Parathyroid adenoma (tissue), 2 donors: Measurements from ENCODE around the gene RHO.

Source experiments
- H2AFZ ChIP-seq: fragments of 300-600 bp; sonication (generic); one replicate; pipeline ENCODE4 v1.7.0; 2017; ENCODE audit warnings: antibody characterized with exemption, mild to moderate bottlenecking
- H3K27ac ChIP-seq: fragments of 300-600 bp; sonication (generic); one replicate; pipeline ENCODE4 v1.7.0; 2017
- H3K27me3 ChIP-seq: fragments of 300-600 bp; sonication (generic); one replicate; pipeline ENCODE4 v1.7.0; 2017; ENCODE audit warnings: low read length; ENCODE audit not compliant: control insufficient read depth, insufficient read depth
- H3K36me3 ChIP-seq: fragments of 300-600 bp; sonication (generic); one replicate; pipeline ENCODE4 v1.7.0; 2017; ENCODE audit warnings: low read length; ENCODE audit not compliant: control insufficient read depth, insufficient read depth
- H3K4me1 ChIP-seq: fragments of 300-600 bp; sonication (generic); one replicate; pipeline ENCODE4 v1.7.0; 2017; ENCODE audit warnings: control low read depth
- H3K4me2 ChIP-seq: fragments of 300-600 bp; sonication (generic); one replicate; pipeline ENCODE4 v1.7.0; 2017; ENCODE audit warnings: low read length
- H3K4me3 ChIP-seq: fragments of 300-600 bp; sonication (generic); one replicate; pipeline ENCODE4 v1.7.0; 2017; ENCODE audit warnings: low read depth, low read length
- H3K79me2 ChIP-seq: fragments of 300-600 bp; sonication (generic); one replicate; pipeline ENCODE4 v1.7.0; 2017; ENCODE audit warnings: control low read depth
- H3K9ac ChIP-seq: fragments of 300-600 bp; sonication (generic); one replicate; pipeline ENCODE4 v1.7.0; 2017; ENCODE audit warnings: mild to moderate bottlenecking
- H3K9me3 ChIP-seq: fragments of 300-600 bp; sonication (generic); one replicate; pipeline ENCODE4 v1.7.0; 2017; ENCODE audit warnings: low read length; ENCODE audit not compliant: control insufficient read depth
- TF ChIP-seq, protein P1 (sequence below): fragments of 300-600 bp; sonication (generic); IDR thresholded peaks from one replicate; pipeline ENCODE4 v1.7.0; 2017; ENCODE audit warnings: antibody characterized with exemption, mild to moderate bottlenecking
- donor health status: primary hyperparathyroidism.

The RHO gene

DNA sequence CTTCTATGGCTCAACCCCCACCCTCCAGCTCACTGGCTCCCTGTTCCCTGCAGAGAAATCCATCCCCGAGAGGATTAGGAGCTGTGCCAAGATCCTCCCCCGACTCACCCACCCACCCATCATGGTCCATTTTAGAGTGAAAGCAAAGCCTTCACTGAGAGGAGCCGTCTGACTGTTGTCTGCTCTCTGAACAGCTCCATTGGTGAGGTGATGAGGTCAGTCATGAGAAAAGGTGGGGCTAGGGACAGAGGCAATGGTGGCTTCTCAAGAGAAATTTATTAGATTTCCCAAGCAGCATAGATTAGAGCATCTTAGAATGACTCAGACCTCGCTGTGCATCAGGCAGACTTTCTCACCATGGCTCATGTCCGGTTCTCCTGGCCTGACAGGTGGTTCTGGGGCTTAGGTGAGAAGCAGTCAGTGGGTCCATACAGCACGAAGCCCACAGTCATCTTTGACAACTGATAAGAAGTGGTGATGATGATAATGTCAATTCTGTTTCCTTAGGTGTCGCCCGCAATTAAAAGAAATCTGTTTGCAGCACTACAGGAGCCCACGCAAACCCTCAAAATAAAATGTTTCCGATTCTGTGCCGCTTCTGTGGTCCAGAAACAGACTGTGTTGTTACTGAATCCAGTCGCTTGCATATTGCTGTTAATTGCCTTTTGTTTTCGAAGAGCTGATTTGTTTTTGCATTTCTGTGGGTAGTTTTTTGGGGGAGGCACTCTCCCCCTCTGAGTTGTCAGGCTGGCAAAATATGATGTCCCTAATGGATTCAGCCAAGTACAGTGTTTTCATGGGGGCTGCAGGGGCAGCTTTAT is 24.8 kb upstream of the RHO start:
- H3K4me1 ChIP-seq: no peaks in the 10 kb centered on the region
- H3K4me3 ChIP-seq: no peak overlapping the region
- no peaks in the 10 kb centered on the region for H3K36me3 ChIP-seq
- H3K9me3 ChIP-seq: no peaks in the 10 kb centered on the region
- H3K9ac ChIP-seq: no peak overlapping the region
- no peak overlapping the region for H3K27ac ChIP-seq
- TF ChIP-seq, protein P1, sequence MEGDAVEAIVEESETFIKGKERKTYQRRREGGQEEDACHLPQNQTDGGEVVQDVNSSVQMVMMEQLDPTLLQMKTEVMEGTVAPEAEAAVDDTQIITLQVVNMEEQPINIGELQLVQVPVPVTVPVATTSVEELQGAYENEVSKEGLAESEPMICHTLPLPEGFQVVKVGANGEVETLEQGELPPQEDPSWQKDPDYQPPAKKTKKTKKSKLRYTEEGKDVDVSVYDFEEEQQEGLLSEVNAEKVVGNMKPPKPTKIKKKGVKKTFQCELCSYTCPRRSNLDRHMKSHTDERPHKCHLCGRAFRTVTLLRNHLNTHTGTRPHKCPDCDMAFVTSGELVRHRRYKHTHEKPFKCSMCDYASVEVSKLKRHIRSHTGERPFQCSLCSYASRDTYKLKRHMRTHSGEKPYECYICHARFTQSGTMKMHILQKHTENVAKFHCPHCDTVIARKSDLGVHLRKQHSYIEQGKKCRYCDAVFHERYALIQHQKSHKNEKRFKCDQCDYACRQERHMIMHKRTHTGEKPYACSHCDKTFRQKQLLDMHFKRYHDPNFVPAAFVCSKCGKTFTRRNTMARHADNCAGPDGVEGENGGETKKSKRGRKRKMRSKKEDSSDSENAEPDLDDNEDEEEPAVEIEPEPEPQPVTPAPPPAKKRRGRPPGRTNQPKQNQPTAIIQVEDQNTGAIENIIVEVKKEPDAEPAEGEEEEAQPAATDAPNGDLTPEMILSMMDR: no peak
- H3K79me2 ChIP-seq: no peaks in the 10 kb centered on the region
- no peak overlapping the region for H2AFZ ChIP-seq
- no peak overlapping the region for H3K4me2 ChIP-seq
- H3K27me3 ChIP-seq: no peaks in the 10 kb centered on the region

DNA sequence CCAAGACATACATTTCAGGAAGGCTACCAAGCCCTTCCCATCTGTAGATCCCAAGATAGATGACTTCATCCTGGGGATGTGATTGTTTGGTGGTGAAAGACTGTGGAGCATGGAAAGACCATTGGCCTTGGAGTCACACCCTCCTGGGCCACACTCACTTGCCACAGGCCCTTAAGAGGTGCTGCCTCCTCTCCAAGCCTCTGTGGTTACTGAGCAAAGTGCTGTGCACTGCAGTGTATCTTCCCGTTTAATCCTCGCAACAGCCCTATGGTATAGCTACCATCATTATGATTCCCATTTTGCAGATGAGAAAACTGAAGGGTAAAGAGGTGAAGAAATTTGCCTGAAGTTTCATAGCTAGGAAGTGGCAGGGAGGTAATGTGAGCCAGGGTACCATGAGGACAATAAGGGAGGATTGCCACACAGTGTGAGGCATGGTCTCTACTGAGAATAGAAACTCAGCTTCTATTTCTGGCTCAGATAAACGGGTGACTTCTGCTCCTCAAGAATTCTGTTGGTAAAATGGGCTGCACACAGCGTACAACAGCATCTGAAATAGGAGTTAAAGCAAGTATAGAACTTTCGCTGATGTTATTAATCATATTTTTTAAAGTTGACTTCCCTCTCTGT is 23.9 kb upstream of the RHO start:
- H3K27ac ChIP-seq: no peak overlapping the region
- TF ChIP-seq, protein P1: no peak

DNA sequence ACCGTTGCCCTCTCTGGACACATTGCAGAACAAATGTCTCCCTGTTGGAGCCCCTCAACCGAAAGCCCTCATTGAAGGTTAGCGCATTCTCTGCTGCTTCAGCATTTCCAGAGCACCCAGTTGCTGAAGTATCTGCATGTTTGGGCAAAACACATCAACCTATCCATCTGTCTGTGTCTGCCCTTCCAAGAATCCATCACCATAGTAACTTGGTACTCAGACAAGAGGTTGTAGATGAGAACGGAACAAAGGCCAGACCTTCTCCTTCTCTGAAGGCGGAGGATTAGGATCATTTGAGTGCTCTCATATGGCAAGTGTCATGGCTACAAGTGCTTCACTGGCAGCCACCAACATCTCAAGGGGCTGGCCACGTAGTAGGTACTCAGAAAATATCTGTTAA is 23.1 kb upstream of the RHO start:
- Histone ChIP-seq H3K4me1 (no peaks in the 10 kb centered on the region), H3K27me3 (no peaks in the 10 kb centered on the region), H2AFZ (no peak overlapping the region), H3K36me3 (no peaks in the 10 kb centered on the region), H3K79me2 (no peaks in the 10 kb centered on the region), H3K27ac (no peak overlapping the region), H3K4me2 (no peak overlapping the region), H3K4me3 (no peak overlapping the region), H3K9me3 (no peaks in the 10 kb centered on the region), H3K9ac (no peak overlapping the region)
- TF ChIP-seq, protein P1: no peak

More for the DNA sequence above, 23.9 kb upstream of the RHO start:
- Histone ChIP-seq H3K4me3 (no peak overlapping the region), H3K4me2 (no peak overlapping the region), H3K79me2 (no peaks in the 10 kb centered on the region), H3K9me3 (no peaks in the 10 kb centered on the region), H3K4me1 (no peaks in the 10 kb centered on the region), H2AFZ (no peak overlapping the region), H3K36me3 (no peaks in the 10 kb centered on the region), H3K27me3 (no peaks in the 10 kb centered on the region), H3K9ac (no peak overlapping the region)

DNA sequence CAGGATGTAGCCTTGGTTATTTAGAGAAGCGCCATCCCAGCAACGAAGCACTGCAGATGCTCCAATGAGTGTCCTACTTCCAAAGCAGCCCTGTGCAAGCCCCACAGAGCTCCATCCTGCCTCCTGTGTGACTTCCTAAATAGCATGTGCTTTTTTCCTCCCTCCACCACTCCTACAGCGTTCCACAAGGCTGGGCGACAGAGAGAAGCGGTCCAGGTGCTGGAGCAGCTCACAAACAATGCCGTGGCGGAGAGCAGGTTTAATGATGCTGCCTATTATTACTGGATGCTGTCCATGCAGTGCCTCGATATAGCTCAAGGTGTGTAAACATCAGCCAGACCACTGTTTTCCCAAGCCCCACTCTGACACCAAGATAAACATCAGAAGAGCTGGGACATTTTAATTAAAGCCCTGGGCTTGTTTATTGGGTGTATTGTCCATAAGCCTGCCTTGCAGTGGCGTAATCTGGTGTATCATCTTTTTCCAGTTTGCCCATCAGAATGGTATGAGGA is 22.2 kb upstream of the RHO start:
- TF ChIP-seq, protein P1: no peak
- Histone ChIP-seq H3K27ac (no peak overlapping the region), H3K79me2 (no peaks in the 10 kb centered on the region), H3K9ac (no peak overlapping the region), H2AFZ (no peak overlapping the region), H3K4me3 (no peak overlapping the region), H3K27me3 (no peaks in the 10 kb centered on the region), H3K4me1 (no peaks in the 10 kb centered on the region), H3K36me3 (no peaks in the 10 kb centered on the region), H3K9me3 (no peaks in the 10 kb centered on the region), H3K4me2 (no peak overlapping the region)
